Cardiac septum (tissue), 1 donor: ENCODE data around the gene SEMA3D. TPM values are rescaled to one million over a fixed set of nuclear protein-coding genes. Genes with fewer than 3 reads are reported as not detected.

Source experiments
- DNase-seq: peaks from one replicate; pipeline ENCODE4 v3.0.0-alpha.2; 2020; ENCODE audit warnings: low spot score
- intact Hi-C: fragments of 100-400 bp; cut with DNase I; formaldehyde crosslinking; loops from one replicate; pipeline ENCODE4 v1.14.0; 2022
- total RNA-seq: library from RNA; stranded (reverse); fragmentation: NEBNext Ultra II Directional; extraction: Animal tissue kit (Norgen Biotek cat#: 25700); gene quantifications from one replicate; pipeline ENCODE4 v1.2.1, GENCODE V29; 2021
- donor health status: DM: no; HTN: no; CAD: no.

The SEMA3D gene
- total RNA-seq, 1 donor from 2014 or later, result 1.9 TPM

DNA sequence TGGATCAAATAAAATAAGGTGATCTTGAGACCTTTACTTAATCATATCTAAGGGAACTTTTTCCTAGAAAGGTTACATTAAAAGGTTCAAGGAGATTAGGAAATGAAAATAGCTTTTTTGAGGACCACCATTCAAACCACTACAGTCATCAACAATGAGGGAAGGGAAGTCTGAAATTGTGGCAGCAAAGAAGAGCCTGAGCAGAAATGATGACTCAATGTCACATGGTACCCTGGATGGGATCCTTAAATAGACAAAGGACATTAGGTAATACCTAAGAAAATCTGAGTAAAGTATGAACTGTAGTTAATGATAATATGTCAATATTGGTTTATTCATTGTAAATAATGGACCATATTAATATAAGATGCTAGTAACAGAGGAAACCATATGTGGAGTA, 236.0 kb downstream of the SEMA3D start:
- DNase-seq, result no peak
- intact Hi-C loops, result no loop called here

DNA sequence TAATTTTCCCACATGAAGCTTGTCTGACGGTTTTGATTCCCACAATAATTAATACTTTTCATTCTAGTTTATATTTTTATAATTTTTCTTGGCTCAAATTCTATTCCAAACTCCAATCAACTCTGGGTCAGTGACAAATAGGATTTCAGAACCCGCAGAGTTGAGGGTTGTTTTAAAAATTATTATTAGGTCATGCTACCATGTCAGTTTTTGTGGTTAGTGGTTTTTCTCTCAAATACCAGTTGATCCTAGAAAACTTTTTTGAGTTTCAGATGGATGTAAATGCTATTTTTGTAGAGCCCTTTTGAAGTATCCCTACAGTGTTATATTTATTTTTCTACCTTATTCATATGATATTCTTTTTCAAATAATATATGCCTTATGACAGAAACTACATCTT, 237.4 kb downstream of the SEMA3D start:
- intact Hi-C loops, result no loop called here

DNA sequence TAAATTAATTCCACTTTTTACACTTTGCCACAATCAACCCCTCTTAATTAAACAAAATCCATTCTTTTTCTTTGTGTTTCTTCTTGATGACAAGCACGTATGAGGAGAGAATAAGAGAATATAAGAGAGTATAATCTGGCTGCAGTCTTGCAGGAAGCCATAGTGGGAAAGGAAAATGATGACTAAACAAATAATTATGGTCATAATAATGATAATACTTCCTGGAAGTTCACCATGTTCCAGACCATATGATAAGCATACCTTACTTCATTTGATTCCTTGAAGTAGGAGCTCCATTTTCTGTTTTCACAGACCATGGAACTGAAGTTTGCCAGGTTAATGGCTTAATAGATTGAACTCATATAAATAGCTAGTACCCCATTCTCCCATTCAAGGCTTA, 237.8 kb downstream of the SEMA3D start:
- DNase-seq, result no peak
- intact Hi-C loops, result no loop called here

More for the DNA sequence above, 237.4 kb downstream of the SEMA3D start:
- no peak for DNase-seq

DNA sequence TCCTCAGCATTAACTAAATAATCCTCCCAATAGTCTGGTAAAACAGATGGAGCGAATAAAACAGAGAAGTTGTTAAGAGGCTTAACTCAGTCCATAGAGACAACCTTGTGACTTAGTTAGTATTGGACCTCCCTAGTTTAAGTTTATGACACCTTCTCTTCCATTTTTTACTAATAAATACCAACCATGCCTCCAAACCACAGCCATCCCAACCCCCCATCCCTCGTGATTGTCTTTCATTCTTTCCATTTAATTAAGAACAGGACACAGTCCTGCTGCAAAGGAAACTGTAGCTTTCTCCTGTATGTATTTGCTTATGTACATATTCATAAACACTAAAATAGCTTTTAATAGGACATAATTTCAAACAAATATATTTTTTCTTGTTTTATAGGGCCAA, 238.2 kb downstream of the SEMA3D start:
- intact Hi-C loops, result no loop called here
- DNase-seq, result no peak

DNA sequence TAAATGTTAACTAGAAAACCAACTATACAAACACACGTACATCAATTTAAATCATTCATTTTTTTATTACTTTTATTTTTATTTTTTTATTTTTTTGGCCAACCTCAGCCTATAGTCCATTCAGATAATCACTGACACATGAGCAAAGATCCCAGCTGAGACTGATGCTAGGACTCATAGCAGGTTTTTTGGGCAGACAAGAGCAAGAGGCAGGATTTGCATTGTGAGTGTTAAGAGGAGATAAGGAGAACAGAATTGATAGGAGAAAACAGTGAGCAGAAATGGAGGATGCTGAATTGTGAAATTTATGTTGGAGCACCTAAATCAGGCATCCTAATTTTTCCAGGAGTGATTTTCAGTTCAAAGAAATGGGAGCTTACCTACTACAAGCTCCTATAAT, 240.3 kb downstream of the SEMA3D start:
- intact Hi-C loops, result no loop called here

More for the DNA sequence above, 240.3 kb downstream of the SEMA3D start:
- DNase-seq, result no peak
